Activated CD4-positive, alpha-beta T cell treated with anti-CD3 and anti-CD28 coated beads for 24 hours (primary cell): ENCODE measurements around the gene ARHGAP10.

Experiments
- DNase-seq, 2 donors: peaks; one replicate each; pipeline ENCODE4 v3.0.0-alpha.2; 2020; ENCODE audit warnings: low read depth in 2 of 2

The ARHGAP10 gene

GRCh38 chr4:148091896-148092295 is 360.0 kb downstream of the ARHGAP10 start:
- DNase-seq, result no peak

GRCh38 chr4:148092316-148093014 is 360.6 kb downstream of the ARHGAP10 start:
- no peak for DNase-seq

GRCh38 chr4:148093065-148093464 is 361.2 kb downstream of the ARHGAP10 start:
- DNase-seq, result no peak

- no peak for DNase-seq
Measured at GRCh38 chr4:148094149-148094548, 362.3 kb downstream of the ARHGAP10 start.

- no peak for DNase-seq
Measured at GRCh38 chr4:148095346-148095923, 363.5 kb downstream of the ARHGAP10 start.

GRCh38 chr4:148097801-148098200 is 365.9 kb downstream of the ARHGAP10 start:
- no peak for DNase-seq

GRCh38 chr4:148101235-148101634 is 369.3 kb downstream of the ARHGAP10 start:
- DNase-seq, result no peak

- DNase-seq, result no peak
Measured at GRCh38 chr4:148101790-148102189, 369.9 kb downstream of the ARHGAP10 start.

GRCh38 chr4:148103597-148104355 is 371.9 kb downstream of the ARHGAP10 start:
- no peak for DNase-seq

- DNase-seq, result no peak
Measured at GRCh38 chr4:148108766-148109165, 376.9 kb downstream of the ARHGAP10 start.

GRCh38 chr4:148109216-148109615 is 377.3 kb downstream of the ARHGAP10 start:
- DNase-seq, result no peak

- DNase-seq, result no peak
Measured at GRCh38 chr4:148110169-148110568, 378.3 kb downstream of the ARHGAP10 start.

GRCh38 chr4:148112231-148112982 is 380.5 kb downstream of the ARHGAP10 start:
- DNase-seq, result no peak

- no peak for DNase-seq
Measured at GRCh38 chr4:148114436-148114835, 382.5 kb downstream of the ARHGAP10 start.

- no peak for DNase-seq
Measured at GRCh38 chr4:148116264-148116663, 384.4 kb downstream of the ARHGAP10 start.

GRCh38 chr4:148116969-148117368 is 385.1 kb downstream of the ARHGAP10 start:
- no peak for DNase-seq

GRCh38 chr4:148118179-148118578 is 386.3 kb downstream of the ARHGAP10 start:
- DNase-seq, result no peak

- DNase-seq, result no peak
Measured at GRCh38 chr4:148118633-148119032, 386.7 kb downstream of the ARHGAP10 start.

- no peak for DNase-seq
Measured at GRCh38 chr4:148120216-148120615, 388.3 kb downstream of the ARHGAP10 start.
